ENCODE data around the gene RNF145.
A peak's percentile ranks its signal among the peaks of the same experiment; 100 is the strongest.
"Not testable (repeated sequence)": the region's sequence is repeated elsewhere in the genome, so short reads cannot be mapped to it uniquely, and the experiment has no call there.

RNF145 gene

GRCh38 chr5:159186319-159186718 lies 23.0 kb downstream of the RNF145 start:
- DNase-seq, result no peak

- no peak for DNase-seq
Measured at GRCh38 chr5:159185773-159186172, 23.6 kb downstream of the RNF145 start.

DNA sequence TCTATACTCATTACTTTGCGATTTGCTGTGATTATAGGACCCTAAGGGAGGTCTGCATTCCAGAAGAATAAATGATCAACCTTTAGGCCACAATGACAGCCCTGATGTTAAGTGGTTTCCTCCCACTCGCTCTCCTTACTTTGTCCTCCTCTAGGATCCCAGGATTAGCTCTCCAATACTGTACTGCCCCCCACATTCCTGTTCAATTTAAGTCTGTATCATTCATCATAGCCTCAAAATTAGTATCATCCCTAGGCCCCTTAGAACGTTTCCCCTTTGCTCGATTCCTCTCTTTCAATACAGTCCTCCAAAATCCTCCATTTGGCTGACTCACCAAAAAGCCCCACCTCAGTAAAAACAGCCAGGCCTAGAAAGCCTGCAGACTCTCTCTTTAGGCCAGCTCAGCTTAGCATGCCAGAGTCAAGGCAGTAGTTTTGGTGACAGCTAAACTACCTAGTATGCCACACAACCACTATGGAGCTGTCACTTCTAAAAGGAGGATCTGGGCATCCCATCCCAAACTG lies 24.4 kb downstream of the RNF145 start:
- no peak for DNase-seq

GRCh38 chr5:159184236-159184635 lies 25.1 kb downstream of the RNF145 start:
- DNase-seq, result no peak

DNA sequence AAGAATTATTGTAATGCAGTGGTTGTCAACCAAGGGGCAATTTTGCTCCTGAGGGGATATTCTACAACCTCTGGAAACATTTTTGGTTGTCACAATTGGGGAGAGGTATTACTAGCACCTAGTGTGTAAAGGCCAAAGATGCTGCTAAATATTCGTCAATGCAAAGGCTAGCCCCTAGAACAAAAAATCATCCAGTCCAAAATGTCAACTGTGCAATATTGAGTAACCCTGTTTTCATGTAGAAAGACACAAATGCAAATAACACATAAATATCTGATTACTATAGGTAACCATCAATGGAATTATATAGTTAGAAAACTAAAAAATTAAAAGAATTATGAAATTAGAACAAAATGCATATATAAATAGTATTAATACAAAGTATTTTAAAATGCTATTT lies 26.1 kb downstream of the RNF145 start:
- DNase-seq, result no peak

DNA sequence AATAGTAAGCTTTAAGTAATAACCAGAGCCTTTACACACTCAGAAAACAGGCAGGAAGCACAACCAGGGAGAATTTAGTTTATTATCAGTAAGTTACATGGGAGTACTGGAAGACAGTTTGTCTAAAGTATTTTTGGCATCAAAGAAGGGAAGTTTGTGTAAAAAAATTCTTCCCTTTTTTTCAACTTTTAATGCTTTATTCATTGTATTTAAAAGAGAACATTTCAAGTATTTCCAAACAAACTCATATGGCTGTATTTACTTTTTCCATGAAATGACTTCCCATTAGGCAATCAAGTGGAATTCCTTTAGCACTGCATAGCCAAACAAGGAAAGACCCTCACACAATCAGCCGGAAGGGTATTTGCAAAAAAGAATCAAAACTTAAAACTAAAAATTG lies 26.7 kb downstream of the RNF145 start:
- DNase-seq, result no peak

DNA sequence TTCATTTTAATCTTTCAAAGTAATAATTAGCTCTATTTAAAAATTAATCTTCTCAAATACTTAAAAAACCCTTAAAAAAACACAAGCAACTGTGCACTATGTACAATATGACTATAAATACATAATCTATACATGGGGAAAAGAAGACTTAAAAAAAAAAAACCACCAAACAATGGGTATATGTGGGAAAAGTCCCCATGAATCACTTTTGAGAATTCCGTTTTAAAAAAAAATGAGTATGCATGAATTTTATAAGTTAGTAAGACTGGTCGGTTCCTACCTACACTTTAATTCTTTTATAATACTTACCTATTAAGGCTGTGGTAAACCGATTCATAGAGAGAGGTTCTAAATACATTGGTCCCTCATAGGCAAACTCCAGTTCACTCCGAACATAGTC lies 27.7 kb downstream of the RNF145 start:
- no peak for DNase-seq

DNA sequence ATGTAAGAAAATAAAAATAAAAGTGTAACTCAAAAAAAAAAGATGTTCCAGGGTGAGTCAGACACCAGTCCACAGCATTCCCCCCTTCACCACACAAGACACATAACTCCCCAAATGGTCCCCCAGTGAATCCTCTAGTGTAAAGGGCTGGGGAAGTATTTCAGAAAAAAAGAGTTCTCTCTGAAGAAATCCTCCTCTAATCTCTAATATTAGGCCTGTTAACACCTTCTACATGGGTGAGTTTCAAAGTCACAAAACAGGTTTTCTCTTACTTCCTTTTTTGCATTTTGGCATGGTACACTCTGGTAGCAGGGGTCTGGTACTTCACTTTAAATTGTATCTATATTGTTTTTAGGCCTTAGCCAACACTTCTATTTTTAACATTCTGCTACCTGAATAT lies 28.2 kb downstream of the RNF145 start:
- no peak for DNase-seq

- no peak for DNase-seq
Measured at GRCh38 chr5:159179529-159180305, 29.6 kb downstream of the RNF145 start.

- peak; percentile 50 for DNase-seq
Measured at GRCh38 chr5:159178978-159179377, 30.4 kb downstream of the RNF145 start.

DNA sequence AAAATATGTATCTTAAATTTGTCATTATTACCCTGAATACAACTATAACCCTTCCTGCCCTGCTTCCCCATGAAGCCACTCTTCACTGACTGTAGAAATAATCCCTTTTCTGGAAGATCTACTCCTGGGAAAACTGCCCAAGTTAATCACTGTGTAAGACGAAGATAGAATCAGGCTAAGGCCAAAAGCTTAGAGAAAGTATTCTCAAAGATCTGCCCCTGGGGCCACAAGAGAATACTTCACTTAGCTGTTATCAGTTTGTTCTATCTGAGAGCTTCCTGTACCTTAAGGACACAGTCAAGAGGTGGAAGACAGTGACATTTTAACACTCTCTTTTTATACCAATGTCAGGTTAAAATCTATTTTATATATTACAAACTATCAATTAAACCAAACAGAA lies 33.8 kb downstream of the RNF145 start:
- no peak for DNase-seq

DNA sequence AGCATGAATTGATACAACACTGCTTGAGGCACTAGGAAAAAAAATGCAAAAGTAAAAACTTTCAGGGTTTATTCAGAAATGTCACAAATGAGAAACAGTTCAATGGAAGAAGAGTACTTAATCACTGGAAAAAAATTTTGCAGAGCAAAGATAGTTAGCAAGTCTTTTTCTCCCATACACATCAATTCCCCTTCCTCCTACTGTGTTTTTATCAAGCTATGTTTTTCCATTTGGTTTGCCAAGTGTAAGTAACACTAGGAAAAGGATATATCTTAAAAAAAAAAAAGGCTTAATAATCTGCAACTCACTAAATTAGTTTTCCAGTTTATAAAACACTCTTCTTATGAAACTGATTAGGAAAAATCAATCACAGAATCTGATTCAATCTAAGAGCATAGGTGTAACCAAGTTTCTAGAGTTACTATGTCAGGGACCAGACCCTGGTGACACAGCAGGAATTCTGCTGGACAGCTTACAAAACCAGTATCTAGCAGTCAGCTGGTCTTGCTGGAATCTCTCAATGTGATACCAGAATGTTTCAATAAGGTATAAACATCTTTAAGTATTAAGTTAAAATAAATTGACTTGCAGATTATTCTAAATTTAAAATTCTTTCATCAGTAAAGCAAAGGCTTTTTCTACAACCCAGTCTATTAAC lies 34.7 kb downstream of the RNF145 start:
- DNase-seq, result no peak

DNA sequence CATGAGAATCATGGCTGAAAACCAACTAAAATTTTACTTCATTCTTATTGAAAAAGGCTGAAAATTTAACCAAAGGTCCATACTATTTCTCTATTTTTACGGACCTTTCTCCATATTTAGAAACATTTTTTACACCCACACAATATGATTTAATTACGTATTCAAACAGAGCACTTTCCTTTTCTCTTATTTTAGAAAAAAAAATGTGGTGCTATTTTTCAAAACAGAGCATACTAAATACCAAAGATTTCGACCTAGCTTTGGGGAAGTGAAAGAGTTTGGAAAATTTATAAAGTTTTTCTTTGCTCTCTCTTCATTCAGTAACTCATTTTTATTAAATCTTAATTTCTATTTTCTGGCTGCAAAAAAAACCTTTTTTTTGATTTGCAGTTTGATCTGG lies 38.1 kb downstream of the RNF145 start:
- DNase-seq, result peak; percentile 9

DNA sequence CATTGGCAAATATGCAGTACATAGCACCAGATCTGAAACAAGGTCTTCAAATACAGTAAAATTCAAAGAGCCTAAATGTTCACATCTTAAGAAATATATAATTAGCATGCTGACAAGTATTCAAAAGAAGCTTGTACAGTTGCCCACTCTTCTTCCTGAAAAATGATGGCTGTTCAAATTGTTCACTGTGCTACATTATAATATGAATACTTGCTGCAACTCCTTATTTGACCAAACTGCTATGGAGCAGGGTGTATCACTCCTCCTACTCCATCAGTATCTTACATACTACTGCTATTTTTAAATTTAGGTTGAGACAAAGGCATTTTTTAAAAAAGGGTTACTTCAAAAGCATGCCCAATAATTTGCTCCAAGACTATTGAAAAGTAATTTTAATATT lies 39.3 kb downstream of the RNF145 start:
- DNase-seq, result no peak

DNA sequence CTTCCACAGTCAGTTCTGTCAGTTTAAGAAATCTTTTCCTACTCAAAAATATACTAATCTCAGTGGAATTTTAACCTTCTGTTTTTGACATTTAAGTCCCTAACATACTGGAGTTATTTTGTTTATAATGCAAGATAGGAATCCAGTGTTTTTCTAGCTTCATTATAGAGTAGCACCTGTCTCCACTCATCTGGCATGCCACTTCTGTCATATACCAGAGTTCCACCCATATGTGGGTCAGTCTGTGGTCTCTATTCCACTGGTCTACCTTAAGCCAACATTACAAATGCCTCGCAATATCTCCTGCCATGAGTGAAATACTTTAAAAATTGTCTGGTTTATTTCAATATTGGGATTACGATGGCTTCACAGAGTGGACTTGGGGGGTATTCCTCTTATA lies 42.9 kb downstream of the RNF145 start:
- DNase-seq, result no peak

GRCh38 chr5:159163701-159164046 lies 45.7 kb downstream of the RNF145 start:
- DNase-seq, result no peak

GRCh38 chr5:159163027-159163700 lies 46.2 kb downstream of the RNF145 start:
- no peak for DNase-seq

DNA sequence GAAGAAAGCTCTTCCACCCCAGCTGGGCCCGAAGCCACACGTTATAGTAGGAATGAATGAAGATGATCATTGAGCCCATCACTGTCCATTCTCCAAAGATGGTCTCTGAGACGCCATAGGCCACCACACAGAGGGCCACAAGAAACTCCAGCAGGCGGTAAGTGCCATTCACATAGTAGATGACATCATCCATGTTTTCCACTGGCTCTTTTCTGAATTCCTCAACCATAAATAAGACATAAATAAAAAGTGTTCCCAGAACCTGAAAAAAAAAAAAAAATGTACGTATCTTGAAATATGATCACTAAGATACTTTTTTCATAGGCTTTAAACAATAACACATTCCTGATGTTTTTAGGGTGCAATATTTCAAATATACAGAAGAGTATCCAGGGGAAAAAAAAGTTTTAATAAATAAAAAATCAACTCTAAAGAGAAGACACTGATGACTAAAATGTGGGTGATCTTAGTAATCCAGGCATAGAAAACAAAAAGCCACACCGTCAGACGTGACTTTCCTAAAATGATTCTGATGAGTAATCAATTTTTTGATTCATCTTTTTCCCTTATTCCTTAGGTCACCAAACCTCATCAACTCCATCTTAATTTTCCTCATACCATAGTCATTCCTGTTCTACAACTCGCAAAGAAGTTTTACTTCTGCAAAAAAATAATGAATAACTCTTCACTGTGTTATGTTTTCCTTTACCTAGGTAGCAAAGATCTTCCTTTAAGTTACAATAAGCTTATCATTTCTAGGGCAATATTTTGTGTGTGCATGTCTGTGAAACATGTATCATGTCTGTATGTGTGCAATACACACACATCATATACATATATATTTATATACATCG lies 47.8 kb downstream of the RNF145 start:
- no peak for DNase-seq

DNA sequence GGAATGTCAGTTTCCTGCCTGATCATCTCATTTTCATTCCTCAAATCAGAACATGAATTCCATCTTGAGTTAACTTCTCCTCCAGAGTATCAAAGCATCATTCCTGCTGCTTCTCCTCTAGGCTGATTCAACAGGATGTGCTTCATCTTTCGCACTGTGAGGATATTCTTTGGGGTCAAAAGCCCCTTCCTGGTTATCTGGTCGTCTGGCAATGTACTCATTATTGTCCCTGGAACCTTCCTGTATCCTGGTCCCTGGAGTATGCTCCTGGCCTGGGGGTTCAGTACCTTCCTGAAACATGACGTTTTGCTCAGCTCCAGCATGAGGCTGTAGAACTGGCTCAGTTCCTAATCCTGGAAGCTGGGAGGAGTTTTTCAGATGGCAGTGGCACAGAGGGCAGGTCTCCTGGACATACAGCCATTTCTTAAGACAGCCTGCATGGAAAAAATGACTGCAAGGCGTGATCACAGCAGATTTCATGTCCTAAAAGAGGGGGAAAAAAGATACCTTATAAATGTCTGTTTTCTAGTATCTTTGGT lies 50.7 kb downstream of the RNF145 start:
- DNase-seq, result not testable (repeated sequence)

GRCh38 chr5:159157552-159157951 lies 51.8 kb downstream of the RNF145 start:
- no peak for DNase-seq

DNA sequence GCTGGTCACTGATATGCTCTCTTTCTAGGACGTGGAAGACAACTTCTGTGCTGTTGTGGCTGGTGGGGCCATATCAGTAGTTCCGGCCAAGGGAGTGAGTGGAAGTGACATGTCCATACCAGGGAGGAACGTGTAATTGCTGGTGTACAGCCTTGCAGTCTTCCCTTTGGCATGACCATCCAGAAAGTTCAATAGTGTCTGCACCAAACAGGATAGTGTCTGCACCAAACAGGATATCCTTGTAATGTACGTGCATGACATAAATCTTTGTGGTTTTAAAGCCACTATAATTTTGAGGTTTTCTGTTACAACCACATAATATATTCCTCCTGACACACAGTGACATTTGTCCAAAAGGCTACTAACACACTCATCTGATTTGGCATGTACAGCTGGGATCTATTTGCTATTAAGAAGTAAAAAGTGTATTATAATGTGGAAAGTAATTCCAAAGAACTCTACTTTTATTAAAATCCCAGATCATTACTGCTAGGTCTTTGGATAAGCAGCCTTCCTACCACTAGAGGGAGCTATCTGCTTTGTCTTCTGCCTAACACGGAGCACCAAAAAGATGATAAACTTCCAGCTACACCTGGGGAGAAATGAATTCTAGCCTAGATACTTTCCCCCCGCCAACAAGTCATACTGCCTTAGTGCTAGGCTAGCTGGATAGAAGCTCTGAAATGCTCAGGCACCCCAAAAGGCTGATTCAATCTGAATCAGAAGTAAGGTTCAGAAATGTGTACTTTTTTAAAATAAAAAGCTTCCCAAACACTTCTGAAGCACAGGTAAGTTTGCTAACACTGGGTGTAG lies 52.7 kb downstream of the RNF145 start:
- peak; percentile 60 for DNase-seq

DNA sequence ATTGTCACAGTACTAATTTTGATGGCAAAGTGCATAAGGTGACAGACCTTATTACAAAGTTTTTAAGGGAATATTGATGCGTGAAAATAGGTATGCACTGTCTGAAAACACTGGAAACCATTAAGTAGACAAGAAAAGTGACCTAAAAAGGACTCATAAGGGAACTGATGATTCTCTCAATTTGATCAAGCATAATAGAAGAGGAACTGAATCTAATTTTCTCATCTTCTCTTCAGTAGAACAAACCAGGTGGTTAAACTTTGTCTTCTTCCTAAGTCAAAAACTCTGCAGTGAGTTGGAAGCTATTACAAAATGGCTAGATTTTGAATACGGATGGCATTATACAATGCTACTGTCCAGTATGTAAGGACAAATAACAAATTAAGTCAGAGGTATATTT lies 53.4 kb downstream of the RNF145 start:
- DNase-seq, result peak; percentile 27

Data from MV-4-11 (cell line).